ENCODE measurements around the gene FGG. TPM values are rescaled to one million over a fixed set of nuclear protein-coding genes. Genes with fewer than 3 reads are reported as not detected.

FGG gene
- total and polyA plus RNA-seq, 8 donors = 0.20 to 3.1 (median 2.1) TPM; not detected in 3

- TF ChIP-seq POLR2A (IDR thresholded peaks at IDR 0.05) = no peak
- TF ChIP-seq EP300 (IDR thresholded peaks at IDR 0.05) = no peak
- TF ChIP-seq POLR2AphosphoS5 (IDR thresholded peaks at IDR 0.05) = no peak
- no peak for TF ChIP-seq CTCF (IDR thresholded peaks at IDR 0.05)
- intact Hi-C loops (cut with DNase I; ENCODE audit: low total_unique reads) = no loop called here
- H3K4me3 ChIP-seq = no peak overlapping the region
- no peaks in the 10 kb centered on the region for H3K36me3 ChIP-seq
- H3K27me3 ChIP-seq = peaks cover 0 to 4% (median 0%) of the 10 kb centered on the region in 3 donors
- H3K4me1 ChIP-seq = no peaks in the 10 kb centered on the region
- WGBS, 5 donors = 50 to 62% (median 59%) methylated on average over 7 of the region's 7 CpGs
- DNase-seq = no peak
- no peaks in the 10 kb centered on the region for H3K9me3 ChIP-seq
- no peak overlapping the region for H3K27ac ChIP-seq
Measured at GRCh38 chr4:154589296-154590197, 22.9 kb downstream of the FGG start.

- no peak for DNase-seq
- Histone ChIP-seq H3K27me3 (peaks cover 0 to 4% (median 0%) of the 10 kb centered on the region in 3 donors), H3K36me3 (no peaks in the 10 kb centered on the region), H3K27ac (no peak overlapping the region), H3K4me3 (no peak overlapping the region), H3K4me1 (no peaks in the 10 kb centered on the region), H3K9me3 (no peaks in the 10 kb centered on the region)
- TF ChIP-seq POLR2A (IDR thresholded peaks at IDR 0.05) (no peak), EP300 (IDR thresholded peaks at IDR 0.05) (no peak), POLR2AphosphoS5 (IDR thresholded peaks at IDR 0.05) (no peak), CTCF (IDR thresholded peaks at IDR 0.05) (no peak)
- WGBS, 5 donors = 80 to 92% (median 88%) methylated on average over 2 of the region's 2 CpGs
- intact Hi-C loops (cut with DNase I; ENCODE audit: low total_unique reads) = no loop called here
Measured at GRCh38 chr4:154588198-154588597, 24.3 kb downstream of the FGG start.

GRCh38 chr4:154586296-154587033, 26.0 kb downstream of the FGG start:
- TF ChIP-seq CTCF (IDR thresholded peaks at IDR 0.05) = no peak
- no peak for TF ChIP-seq POLR2A (IDR thresholded peaks at IDR 0.05)
- TF ChIP-seq POLR2AphosphoS5 (IDR thresholded peaks at IDR 0.05) = no peak
- no peak for TF ChIP-seq EP300 (IDR thresholded peaks at IDR 0.05)
- peaks cover 0 to 4% (median 0%) of the 10 kb centered on the region in 3 donors for H3K27me3 ChIP-seq
- H3K4me3 ChIP-seq = no peak overlapping the region
- 85 to 90% (median 89%) methylated on average over 13 of the region's 13 CpGs for WGBS, 5 donors
- H3K9me3 ChIP-seq = no peaks in the 10 kb centered on the region
- H3K4me1 ChIP-seq = no peaks in the 10 kb centered on the region
- DNase-seq = no peak
- intact Hi-C loops (cut with DNase I; ENCODE audit: low total_unique reads) = no loop called here
- H3K27ac ChIP-seq = no peak overlapping the region
- H3K36me3 ChIP-seq = no peaks in the 10 kb centered on the region

GRCh38 chr4:154585369-154586018, 27.0 kb downstream of the FGG start:
- Histone ChIP-seq H3K36me3 (no peaks in the 10 kb centered on the region), H3K4me1 (no peaks in the 10 kb centered on the region), H3K9me3 (no peaks in the 10 kb centered on the region), H3K27me3 (peaks cover 0 to 4% (median 0%) of the 10 kb centered on the region in 3 donors), H3K4me3 (no peak overlapping the region), H3K27ac (no peak overlapping the region)
- intact Hi-C loops (cut with DNase I; ENCODE audit: low total_unique reads) = no loop called here
- DNase-seq = no peak
- WGBS, 5 donors = 81 to 91% (median 91%) methylated on average over 10 of the region's 10 CpGs
- TF ChIP-seq POLR2AphosphoS5 (IDR thresholded peaks at IDR 0.05) (no peak), POLR2A (IDR thresholded peaks at IDR 0.05) (no peak), CTCF (IDR thresholded peaks at IDR 0.05) (no peak), EP300 (IDR thresholded peaks at IDR 0.05) (no peak)

All from stomach (tissue), 9 donors.